ENCODE data around the gene COX19. TPM values are rescaled to one million over a fixed set of nuclear protein-coding genes. Genes with fewer than 3 reads are reported as not detected.
A peak's percentile ranks its signal among the peaks of the same experiment; 100 is the strongest.

Gene COX19
- total and polyA plus RNA-seq, 2 of the 13 experiments (the other 11 are each of a cell fraction or from before 2014, with no cell fraction given): 11.5 to 21.7 TPM

GRCh38 chr7:991729-992656 is 16.6 kb upstream of the COX19 start (continued):
- TF ChIP-seq, protein P1, sequence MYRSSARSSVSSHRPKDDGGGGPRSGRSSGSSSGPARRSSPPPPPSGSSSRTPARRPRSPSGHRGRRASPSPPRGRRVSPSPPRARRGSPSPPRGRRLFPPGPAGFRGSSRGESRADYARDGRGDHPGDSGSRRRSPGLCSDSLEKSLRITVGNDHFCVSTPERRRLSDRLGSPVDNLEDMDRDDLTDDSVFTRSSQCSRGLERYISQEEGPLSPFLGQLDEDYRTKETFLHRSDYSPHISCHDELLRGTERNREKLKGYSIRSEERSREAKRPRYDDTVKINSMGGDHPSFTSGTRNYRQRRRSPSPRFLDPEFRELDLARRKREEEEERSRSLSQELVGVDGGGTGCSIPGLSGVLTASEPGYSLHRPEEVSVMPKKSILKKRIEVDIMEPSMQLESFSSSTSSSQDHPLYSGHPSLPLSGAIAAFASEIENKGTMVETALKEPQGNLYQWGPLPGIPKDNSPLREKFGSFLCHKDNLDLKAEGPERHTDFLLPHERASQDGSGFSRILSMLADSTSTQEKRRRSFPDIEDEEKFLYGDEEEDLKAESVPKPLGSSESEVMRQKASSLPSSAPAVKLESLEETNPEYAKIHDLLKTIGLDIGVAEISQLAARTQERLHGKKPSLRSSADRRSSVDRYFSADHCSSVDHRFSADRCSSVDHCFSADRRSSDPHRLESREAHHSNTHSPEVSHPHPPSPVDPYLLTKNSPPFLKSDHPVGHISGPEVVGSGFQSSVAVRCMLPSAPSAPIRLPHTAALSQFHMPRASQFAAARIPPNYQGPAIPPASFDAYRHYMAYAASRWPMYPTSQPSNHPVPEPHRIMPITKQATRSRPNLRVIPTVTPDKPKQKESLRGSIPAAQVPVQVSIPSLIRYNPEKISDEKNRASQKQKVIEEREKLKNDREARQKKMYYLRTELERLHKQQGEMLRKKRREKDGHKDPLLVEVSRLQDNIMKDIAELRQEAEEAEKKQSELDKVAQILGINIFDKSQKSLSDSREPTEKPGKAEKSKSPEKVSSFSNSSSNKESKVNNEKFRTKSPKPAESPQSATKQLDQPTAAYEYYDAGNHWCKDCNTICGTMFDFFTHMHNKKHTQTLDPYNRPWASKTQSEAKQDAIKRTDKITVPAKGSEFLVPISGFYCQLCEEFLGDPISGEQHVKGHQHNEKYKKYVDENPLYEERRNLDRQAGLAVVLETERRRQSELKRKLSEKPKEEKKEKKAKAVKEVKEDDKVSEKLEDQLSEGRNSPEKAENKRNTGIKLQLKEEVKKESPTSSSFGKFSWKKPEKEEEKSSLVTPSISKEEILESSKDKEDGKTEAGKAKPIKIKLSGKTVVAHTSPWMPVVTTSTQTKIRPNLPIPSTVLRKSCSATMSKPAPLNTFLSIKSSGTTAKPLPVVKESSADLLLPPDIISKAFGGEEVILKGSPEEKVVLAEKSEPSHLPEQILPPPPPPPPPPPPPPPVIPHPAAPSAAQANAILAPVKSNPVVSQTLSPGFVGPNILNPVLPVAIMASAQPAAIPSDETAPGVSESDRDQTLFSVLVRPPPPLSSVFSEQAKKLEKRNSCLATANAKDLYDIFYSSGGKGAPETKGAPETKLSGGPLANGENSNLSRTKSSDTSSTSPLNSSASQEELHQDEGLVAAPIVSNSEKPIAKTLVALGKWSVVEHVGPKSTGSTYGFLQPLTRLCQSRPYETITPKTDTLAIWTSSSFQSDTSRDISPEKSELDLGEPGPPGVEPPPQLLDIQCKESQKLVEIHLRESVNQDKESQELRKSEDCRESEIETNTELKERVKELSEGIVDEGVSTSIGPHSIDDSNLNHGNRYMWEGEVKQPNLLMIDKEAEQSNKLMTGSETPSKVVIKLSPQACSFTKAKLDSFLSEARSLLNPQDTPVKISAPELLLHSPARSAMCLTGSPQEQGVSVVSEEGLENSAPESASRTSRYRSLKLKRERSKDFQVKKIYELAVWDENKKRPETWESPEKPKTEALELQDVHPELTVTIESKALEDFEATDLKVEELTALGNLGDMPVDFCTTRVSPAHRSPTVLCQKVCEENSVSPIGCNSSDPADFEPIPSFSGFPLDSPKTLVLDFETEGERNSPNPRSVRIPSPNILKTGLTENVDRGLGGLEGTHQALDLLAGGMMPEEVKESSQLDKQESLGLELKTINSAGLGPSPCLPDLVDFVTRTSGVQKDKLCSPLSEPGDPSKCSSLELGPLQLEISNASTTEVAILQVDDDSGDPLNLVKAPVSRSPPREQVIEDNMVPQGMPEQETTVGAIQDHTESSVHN (CRISPR knock-in tag; IDR thresholded peaks at IDR 0.05): no peak
- TF ChIP-seq PRPF4 (IDR thresholded peaks at IDR 0.05; ENCODE audit: low read depth, low read length, poor library complexity, severe bottlenecking): no peak
- TF ChIP-seq, protein P2, sequence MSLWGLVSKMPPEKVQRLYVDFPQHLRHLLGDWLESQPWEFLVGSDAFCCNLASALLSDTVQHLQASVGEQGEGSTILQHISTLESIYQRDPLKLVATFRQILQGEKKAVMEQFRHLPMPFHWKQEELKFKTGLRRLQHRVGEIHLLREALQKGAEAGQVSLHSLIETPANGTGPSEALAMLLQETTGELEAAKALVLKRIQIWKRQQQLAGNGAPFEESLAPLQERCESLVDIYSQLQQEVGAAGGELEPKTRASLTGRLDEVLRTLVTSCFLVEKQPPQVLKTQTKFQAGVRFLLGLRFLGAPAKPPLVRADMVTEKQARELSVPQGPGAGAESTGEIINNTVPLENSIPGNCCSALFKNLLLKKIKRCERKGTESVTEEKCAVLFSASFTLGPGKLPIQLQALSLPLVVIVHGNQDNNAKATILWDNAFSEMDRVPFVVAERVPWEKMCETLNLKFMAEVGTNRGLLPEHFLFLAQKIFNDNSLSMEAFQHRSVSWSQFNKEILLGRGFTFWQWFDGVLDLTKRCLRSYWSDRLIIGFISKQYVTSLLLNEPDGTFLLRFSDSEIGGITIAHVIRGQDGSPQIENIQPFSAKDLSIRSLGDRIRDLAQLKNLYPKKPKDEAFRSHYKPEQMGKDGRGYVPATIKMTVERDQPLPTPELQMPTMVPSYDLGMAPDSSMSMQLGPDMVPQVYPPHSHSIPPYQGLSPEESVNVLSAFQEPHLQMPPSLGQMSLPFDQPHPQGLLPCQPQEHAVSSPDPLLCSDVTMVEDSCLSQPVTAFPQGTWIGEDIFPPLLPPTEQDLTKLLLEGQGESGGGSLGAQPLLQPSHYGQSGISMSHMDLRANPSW (CRISPR knock-in tag; IDR thresholded peaks at IDR 0.05; ENCODE audit: borderline replicate concordance): no peak
- TF ChIP-seq MTERF4 (CRISPR knock-in tag; IDR thresholded peaks at IDR 0.05): 0 out of 2 replicates have a peak, but pooled peaks have one; percentile 56
- TF ChIP-seq, protein P3, sequence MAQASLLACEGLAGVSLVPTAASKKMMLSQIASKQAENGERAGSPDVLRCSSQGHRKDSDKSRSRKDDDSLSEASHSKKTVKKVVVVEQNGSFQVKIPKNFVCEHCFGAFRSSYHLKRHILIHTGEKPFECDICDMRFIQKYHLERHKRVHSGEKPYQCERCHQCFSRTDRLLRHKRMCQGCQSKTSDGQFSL (CRISPR knock-in tag; IDR thresholded peaks at IDR 0.05): peak; percentile 85
- no peak for TF ChIP-seq MIER2 (CRISPR knock-in tag; IDR thresholded peaks at IDR 0.05)
- no peak for TF ChIP-seq ZNF674 (CRISPR knock-in tag; IDR thresholded peaks at IDR 0.05; ENCODE audit: low read depth)
- TF ChIP-seq ZNF747 (CRISPR knock-in tag; IDR thresholded peaks at IDR 0.05; ENCODE audit: borderline replicate concordance): peak; percentile 14; the same call in 1 of the 2 replicates
- TF ChIP-seq, protein P4, sequence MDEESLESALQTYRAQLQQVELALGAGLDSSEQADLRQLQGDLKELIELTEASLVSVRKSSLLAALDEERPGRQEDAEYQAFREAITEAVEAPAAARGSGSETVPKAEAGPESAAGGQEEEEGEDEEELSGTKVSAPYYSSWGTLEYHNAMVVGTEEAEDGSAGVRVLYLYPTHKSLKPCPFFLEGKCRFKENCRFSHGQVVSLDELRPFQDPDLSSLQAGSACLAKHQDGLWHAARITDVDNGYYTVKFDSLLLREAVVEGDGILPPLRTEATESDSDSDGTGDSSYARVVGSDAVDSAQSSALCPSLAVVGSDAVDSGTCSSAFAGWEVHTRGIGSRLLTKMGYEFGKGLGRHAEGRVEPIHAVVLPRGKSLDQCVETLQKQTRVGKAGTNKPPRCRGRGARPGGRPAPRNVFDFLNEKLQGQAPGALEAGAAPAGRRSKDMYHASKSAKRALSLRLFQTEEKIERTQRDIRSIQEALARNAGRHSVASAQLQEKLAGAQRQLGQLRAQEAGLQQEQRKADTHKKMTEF (CRISPR knock-in tag; IDR thresholded peaks at IDR 0.05): no peak
- TF ChIP-seq JUN (CRISPR knock-in tag; IDR thresholded peaks at IDR 0.05): no peak
- peak; percentile 14; the same call in 1 of the 2 replicates for TF ChIP-seq ZFP90 (CRISPR knock-in tag; IDR thresholded peaks at IDR 0.05; ENCODE audit: borderline replicate concordance)
- no peak for TF ChIP-seq ZNF235 (CRISPR knock-in tag; IDR thresholded peaks at IDR 0.05; ENCODE audit: borderline replicate concordance)
- no peak for TF ChIP-seq ZNF629 (CRISPR knock-in tag; conservative IDR thresholded peaks at IDR 0.05)
